ENCODE data around the gene USP17L24.
"Not testable (repeated sequence)": the region's sequence is repeated elsewhere in the genome, so short reads cannot be mapped to it uniquely, and the experiment has no call there.

USP17L24 gene, protein sequence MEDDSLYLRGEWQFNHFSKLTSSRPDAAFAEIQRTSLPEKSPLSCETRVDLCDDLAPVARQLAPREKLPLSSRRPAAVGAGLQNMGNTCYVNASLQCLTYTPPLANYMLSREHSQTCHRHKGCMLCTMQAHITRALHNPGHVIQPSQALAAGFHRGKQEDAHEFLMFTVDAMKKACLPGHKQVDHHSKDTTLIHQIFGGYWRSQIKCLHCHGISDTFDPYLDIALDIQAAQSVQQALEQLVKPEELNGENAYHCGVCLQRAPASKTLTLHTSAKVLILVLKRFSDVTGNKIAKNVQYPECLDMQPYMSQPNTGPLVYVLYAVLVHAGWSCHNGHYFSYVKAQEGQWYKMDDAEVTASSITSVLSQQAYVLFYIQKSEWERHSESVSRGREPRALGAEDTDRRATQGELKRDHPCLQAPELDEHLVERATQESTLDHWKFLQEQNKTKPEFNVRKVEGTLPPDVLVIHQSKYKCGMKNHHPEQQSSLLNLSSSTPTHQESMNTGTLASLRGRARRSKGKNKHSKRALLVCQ

DNA sequence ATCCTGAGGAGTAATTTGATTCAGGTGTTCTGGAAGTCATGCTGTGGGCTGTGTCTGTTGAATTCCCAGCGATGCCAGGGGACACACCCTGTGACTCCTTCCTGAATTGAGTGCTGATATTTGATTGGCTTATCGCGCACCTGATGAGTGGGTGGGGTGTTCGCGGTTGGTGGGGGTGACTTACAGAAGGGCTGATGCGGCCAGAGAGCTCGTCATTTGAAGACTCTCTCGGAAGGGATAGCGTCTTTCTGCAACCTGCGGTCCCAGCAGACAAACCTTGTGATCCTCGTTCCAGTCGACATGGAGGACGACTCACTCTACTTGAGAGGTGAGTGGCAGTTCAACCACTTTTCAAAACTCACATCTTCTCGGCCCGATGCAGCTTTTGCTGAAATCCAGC is at the start of gene USP17L24:
Gene USP17L24 (plus strand): TSS at position 301 of the 400 bp plus-strand sequence. CDS start 0 bp downstream, at position 301.
- DNase-seq (ENCODE audit: low spot score), result not testable (repeated sequence)

DNA sequence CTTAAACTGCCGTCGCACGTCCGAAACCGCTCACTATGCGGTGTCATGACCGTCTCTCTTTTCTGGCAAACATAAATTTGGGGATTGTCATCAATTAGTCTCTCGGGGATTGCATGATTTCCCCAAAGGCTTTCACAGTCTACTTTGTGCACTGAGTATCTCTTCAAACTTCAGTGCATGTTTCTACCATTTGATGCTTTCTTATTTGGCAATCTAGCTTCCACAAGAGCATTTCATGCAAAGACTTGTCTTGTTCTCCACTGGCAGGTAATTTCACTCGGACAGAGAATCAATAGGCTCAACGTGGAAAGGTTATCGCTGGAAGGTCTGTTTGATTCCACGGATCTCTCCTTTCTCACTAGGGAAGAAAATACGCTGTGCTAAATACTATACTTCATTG is 774 bp upstream of the USP17L24 start:
- not testable (repeated sequence) for DNase-seq (ENCODE audit: low spot score)

DNA sequence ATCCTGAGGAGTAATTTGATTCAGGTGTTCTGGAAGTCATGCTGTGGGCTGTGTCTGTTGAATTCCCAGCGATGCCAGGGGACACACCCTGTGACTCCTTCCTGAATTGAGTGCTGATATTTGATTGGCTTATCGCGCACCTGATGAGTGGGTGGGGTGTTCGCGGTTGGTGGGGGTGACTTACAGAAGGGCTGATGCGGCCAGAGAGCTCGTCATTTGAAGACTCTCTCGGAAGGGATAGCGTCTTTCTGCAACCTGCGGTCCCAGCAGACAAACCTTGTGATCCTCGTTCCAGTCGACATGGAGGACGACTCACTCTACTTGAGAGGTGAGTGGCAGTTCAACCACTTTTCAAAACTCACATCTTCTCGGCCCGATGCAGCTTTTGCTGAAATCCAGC is 4.6 kb downstream of the USP17L24 start, which contains the start of gene USP17L25:
Gene USP17L25 (plus strand): TSS at position 301 of the 400 bp plus-strand sequence. CDS start 0 bp downstream, at position 301.
- DNase-seq (ENCODE audit: low spot score), result not testable (repeated sequence)

DNA sequence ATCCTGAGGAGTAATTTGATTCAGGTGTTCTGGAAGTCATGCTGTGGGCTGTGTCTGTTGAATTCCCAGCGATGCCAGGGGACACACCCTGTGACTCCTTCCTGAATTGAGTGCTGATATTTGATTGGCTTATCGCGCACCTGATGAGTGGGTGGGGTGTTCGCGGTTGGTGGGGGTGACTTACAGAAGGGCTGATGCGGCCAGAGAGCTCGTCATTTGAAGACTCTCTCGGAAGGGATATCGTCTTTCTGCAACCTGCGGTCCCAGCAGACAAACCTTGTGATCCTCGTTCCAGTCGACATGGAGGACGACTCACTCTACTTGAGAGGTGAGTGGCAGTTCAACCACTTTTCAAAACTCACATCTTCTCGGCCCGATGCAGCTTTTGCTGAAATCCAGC is 9.4 kb downstream of the USP17L24 start, which contains the start of gene USP17L26:
Gene USP17L26 (plus strand): TSS at position 301 of the 400 bp plus-strand sequence. CDS start 0 bp downstream, at position 301.
- not testable (repeated sequence) for DNase-seq (ENCODE audit: low spot score)

DNA sequence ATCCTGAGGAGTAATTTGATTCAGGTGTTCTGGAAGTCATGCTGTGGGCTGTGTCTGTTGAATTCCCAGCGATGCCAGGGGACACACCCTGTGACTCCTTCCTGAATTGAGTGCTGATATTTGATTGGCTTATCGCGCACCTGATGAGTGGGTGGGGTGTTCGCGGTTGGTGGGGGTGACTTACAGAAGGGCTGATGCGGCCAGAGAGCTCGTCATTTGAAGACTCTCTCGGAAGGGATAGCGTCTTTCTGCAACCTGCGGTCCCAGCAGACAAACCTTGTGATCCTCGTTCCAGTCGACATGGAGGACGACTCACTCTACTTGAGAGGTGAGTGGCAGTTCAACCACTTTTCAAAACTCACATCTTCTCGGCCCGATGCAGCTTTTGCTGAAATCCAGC is 14.1 kb downstream of the USP17L24 start, which contains the start of gene USP17L5:
Gene USP17L5 (plus strand): TSS at position 301 of the 400 bp plus-strand sequence. CDS start 0 bp downstream, at position 301.
- not testable (repeated sequence) for DNase-seq (ENCODE audit: low spot score)

DNA sequence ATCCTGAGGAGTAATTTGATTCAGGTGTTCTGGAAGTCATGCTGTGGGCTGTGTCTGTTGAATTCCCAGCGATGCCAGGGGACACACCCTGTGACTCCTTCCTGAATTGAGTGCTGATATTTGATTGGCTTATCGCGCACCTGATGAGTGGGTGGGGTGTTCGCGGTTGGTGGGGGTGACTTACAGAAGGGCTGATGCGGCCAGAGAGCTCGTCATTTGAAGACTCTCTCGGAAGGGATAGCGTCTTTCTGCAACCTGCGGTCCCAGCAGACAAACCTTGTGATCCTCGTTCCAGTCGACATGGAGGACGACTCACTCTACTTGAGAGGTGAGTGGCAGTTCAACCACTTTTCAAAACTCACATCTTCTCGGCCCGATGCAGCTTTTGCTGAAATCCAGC is 18.9 kb downstream of the USP17L24 start, which contains the start of gene USP17L27:
Gene USP17L27 (plus strand): TSS at position 301 of the 400 bp plus-strand sequence. CDS start 0 bp downstream, at position 301.
- not testable (repeated sequence) for DNase-seq (ENCODE audit: low spot score)

DNA sequence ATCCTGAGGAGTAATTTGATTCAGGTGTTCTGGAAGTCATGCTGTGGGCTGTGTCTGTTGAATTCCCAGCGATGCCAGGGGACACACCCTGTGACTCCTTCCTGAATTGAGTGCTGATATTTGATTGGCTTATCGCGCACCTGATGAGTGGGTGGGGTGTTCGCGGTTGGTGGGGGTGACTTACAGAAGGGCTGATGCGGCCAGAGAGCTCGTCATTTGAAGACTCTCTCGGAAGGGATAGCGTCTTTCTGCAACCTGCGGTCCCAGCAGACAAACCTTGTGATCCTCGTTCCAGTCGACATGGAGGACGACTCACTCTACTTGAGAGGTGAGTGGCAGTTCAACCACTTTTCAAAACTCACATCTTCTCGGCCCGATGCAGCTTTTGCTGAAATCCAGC is 23.6 kb downstream of the USP17L24 start, which contains the start of gene USP17L28:
Gene USP17L28 (plus strand): TSS at position 301 of the 400 bp plus-strand sequence. CDS start 0 bp downstream, at position 301.
- not testable (repeated sequence) for DNase-seq (ENCODE audit: low spot score)

DNA sequence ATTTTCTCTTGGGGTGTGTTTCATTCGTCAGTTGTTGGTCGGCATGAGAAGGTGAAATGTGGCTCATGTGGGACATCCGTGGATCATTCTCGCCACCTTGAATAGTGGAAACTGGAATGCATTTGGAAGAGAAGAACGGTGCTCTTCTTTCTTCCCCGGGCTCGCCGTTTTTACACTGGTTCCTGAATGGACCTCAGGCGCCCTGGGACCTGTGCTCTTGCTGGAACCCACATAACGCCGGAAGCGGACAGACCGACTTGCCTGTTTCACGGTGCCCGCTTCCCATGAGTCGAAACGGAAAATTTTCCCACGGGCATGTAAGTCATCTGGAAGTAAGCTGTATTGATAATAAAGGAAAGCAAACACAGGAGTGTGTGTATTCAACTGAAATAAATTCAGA is 25.9 kb downstream of the USP17L24 start:
- DNase-seq (ENCODE audit: low spot score), result not testable (repeated sequence)

DNA sequence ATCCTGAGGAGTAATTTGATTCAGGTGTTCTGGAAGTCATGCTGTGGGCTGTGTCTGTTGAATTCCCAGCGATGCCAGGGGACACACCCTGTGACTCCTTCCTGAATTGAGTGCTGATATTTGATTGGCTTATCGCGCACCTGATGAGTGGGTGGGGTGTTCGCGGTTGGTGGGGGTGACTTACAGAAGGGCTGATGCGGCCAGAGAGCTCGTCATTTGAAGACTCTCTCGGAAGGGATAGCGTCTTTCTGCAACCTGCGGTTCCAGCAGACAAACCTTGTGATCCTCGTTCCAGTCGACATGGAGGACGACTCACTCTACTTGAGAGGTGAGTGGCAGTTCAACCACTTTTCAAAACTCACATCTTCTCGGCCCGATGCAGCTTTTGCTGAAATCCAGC is 28.4 kb downstream of the USP17L24 start, which contains the start of gene USP17L29:
Gene USP17L29 (plus strand): TSS at position 301 of the 400 bp plus-strand sequence. CDS start 0 bp downstream, at position 301.
- not testable (repeated sequence) for DNase-seq (ENCODE audit: low spot score)

DNA sequence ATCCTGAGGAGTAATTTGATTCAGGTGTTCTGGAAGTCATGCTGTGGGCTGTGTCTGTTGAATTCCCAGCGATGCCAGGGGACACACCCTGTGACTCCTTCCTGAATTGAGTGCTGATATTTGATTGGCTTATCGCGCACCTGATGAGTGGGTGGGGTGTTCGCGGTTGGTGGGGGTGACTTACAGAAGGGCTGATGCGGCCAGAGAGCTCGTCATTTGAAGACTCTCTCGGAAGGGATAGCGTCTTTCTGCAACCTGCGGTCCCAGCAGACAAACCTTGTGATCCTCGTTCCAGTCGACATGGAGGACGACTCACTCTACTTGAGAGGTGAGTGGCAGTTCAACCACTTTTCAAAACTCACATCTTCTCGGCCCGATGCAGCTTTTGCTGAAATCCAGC is 37.9 kb downstream of the USP17L24 start, which contains the start of gene USP17L30:
Gene USP17L30 (plus strand): TSS at position 301 of the 400 bp plus-strand sequence. CDS start 0 bp downstream, at position 301.
- not testable (repeated sequence) for DNase-seq (ENCODE audit: low spot score)

Measured in kidney tubule cell (primary cell).